ENCODE results near the gene PPA2. TPM values are rescaled to one million over a fixed set of nuclear protein-coding genes. Genes with fewer than 3 reads are reported as not detected.
A peak's percentile ranks its signal among the peaks of the same experiment; 100 is the strongest.

Gene PPA2
- total RNA-seq, 2 donors from 2014 or later = 57.4 to 279 TPM

DNA sequence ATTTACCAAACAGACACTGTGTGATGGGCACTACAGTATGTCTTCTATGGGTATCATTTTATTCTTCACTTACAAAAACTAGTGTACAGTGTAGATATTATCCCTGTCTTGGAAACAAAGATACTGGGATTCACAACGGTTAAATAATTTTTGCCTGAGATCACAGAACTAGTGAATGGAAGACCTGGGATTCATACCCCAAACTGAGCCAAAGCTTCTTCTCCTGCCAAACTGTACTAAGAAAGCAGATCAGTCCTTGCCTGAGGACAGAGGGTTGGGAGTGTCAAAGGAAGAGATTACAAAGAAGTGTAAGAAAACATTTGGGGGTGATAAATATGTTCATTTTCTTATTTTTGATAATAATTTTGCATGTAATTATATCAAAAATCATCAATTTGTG is 43.1 kb downstream of the PPA2 start:
- 39 to 55% methylated on average over 1 of the region's 1 CpG for WGBS, 2 donors
- ATAC-seq = no peak
- peaks cover 0 to 5% of the 10 kb centered on the region in 2 donors for H3K36me3 ChIP-seq (replicated peaks in 1 of 2; ENCODE audit: insufficient read depth in 1 of 2, low read depth in 2 of 2)
- H3K4me1 ChIP-seq = no peaks in the 10 kb centered on the region
- H3K4me3 ChIP-seq = no peak overlapping the region
- no peaks in the 10 kb centered on the region for H3K9me3 ChIP-seq
- TF ChIP-seq, protein P1, sequence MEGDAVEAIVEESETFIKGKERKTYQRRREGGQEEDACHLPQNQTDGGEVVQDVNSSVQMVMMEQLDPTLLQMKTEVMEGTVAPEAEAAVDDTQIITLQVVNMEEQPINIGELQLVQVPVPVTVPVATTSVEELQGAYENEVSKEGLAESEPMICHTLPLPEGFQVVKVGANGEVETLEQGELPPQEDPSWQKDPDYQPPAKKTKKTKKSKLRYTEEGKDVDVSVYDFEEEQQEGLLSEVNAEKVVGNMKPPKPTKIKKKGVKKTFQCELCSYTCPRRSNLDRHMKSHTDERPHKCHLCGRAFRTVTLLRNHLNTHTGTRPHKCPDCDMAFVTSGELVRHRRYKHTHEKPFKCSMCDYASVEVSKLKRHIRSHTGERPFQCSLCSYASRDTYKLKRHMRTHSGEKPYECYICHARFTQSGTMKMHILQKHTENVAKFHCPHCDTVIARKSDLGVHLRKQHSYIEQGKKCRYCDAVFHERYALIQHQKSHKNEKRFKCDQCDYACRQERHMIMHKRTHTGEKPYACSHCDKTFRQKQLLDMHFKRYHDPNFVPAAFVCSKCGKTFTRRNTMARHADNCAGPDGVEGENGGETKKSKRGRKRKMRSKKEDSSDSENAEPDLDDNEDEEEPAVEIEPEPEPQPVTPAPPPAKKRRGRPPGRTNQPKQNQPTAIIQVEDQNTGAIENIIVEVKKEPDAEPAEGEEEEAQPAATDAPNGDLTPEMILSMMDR (IDR thresholded peaks at IDR 0.05) = no peak
- no peak for TF ChIP-seq POLR2A (IDR thresholded peaks at IDR 0.05)
- no peaks in the 10 kb centered on the region for H3K27me3 ChIP-seq
- intact Hi-C loops (cut with DNase I) = no loop called here
- H3K27ac ChIP-seq = no peak overlapping the region
- no peak for DNase-seq

DNA sequence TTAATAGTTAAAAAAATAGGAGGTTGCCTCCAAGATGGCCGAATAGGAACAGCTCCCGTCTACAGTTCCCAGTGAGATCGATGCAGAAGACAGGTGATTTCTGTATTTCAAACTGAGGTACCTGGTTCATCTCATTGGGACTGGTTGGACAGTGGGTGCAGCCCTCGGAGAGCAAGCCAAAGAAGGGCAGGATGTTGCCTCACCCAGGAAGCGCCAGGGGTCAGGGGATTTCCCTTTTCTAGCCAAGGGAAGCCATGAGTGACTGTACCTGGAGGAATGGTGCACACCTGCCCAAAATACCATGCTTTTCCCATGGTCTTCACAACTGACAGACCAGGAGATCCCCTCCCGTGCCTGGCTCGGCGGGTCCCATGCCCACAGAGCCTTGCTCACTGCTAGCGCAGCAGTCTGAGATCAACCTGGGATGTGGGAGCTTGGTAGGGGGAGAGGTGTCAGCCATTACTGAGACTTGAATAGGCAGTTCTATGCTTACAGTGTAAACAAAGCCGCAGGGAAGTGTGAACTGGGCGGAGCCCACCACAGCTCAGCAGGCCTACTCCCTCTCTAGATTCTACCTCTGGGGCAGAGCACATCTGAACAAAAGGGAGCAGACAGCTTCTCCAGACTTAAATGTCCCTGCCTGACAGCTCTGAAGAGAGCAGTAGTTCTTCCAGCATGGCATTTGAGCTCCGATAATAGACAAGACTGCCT is 47.5 kb downstream of the PPA2 start:
- no peaks in the 10 kb centered on the region for H3K27me3 ChIP-seq
- H3K4me1 ChIP-seq = no peaks in the 10 kb centered on the region
- intact Hi-C loops (cut with DNase I) = no loop called here
- DNase-seq (no peak), ATAC-seq (no peak)
- no peak overlapping the region for H3K27ac ChIP-seq
- TF ChIP-seq POLR2A (IDR thresholded peaks at IDR 0.05) = no peak
- TF ChIP-seq, protein P1 (IDR thresholded peaks at IDR 0.05) = no peak
- no peaks in the 10 kb centered on the region for H3K9me3 ChIP-seq
- H3K36me3 ChIP-seq (replicated peaks in 1 of 2; ENCODE audit: insufficient read depth in 1 of 2, low read depth in 2 of 2) = peaks cover 0 to 2% of the 10 kb centered on the region in 2 donors
- WGBS, 2 donors = 88 to 95% methylated on average over 10 to 12 of the region's 12 CpGs
- no peak overlapping the region for H3K4me3 ChIP-seq

DNA sequence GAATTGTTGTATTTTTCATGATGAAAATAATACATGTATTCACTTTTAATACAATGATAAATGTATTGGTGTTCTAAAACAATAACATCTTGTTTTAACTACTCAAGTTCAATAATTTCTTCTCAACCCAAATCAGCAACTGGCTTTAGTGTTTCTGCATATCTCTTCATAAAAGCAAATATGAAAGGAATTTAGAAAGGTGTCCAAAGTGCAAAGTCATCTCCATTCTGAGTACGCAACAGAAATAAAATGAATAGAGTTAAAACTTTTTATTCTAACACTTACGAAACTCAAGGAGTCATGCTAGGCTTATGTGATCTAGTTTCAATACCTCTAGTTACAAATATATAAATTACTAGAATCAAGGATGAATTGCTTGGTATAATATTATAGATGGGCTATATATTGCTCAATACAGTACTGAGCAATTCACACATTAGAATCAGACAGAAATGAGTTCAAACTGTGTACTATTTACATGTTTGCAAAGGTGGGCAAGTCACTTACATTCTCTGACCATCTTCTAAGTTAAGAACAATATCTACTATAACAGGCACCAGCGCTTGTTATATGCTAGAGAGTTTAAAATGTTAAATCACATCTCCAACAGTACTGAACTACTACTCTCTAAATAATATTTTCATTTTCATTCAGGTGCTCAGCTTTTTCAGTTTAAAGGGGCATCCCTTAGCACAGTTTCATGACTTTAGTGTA is 51.5 kb downstream of the PPA2 start:
- Histone ChIP-seq H3K27ac (no peak overlapping the region), H3K9me3 (no peaks in the 10 kb centered on the region), H3K27me3 (no peaks in the 10 kb centered on the region), H3K4me1 (no peaks in the 10 kb centered on the region), H3K4me3 (no peak overlapping the region), H3K36me3 (replicated peaks in 1 of 2; ENCODE audit: insufficient read depth in 1 of 2, low read depth in 2 of 2) (no peaks in the 10 kb centered on the region)
- ATAC-seq = no peak
- no peak for DNase-seq
- 64 to 85% methylated on average over 3 of the region's 3 CpGs for WGBS, 2 donors
- TF ChIP-seq, protein P1 (IDR thresholded peaks at IDR 0.05) = no peak
- no peak for TF ChIP-seq POLR2A (IDR thresholded peaks at IDR 0.05)
- intact Hi-C loops (cut with DNase I) = no loop called here

DNA sequence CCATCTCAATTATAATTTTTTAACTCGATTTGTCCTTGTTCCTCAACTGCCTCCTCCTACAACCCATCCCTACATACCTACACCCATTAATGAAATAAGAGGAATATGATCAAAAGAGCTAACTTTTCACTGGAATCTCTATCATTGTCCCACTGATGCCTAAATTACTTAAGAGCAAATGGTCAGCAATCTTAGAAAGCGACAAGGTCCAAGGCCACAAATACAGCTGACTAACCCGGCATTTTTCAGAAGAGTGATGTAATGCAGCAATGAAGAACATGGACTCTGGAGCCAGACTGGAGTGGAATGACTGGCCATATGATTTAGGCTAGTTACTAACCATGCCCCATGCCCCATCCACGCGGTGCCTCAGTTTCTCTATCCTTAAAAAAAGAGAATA is 56.2 kb downstream of the PPA2 start:
- DNase-seq = peak in 2 of 4 donors; percentile 25 to 30
- intact Hi-C loops (cut with DNase I) = no loop called here
- Histone ChIP-seq H3K4me3 (no peak overlapping the region), H3K27me3 (no peaks in the 10 kb centered on the region), H3K4me1 (no peaks in the 10 kb centered on the region), H3K36me3 (replicated peaks in 1 of 2; ENCODE audit: insufficient read depth in 1 of 2, low read depth in 2 of 2) (peaks cover 0 to 3% of the 10 kb centered on the region in 2 donors), H3K27ac (no peak overlapping the region), H3K9me3 (no peaks in the 10 kb centered on the region)
- ATAC-seq = peak; percentile 78
- 69 to 70% methylated on average over 5 of the region's 5 CpGs for WGBS, 2 donors
- TF ChIP-seq, protein P1 (IDR thresholded peaks at IDR 0.05) = no peak
- TF ChIP-seq POLR2A (IDR thresholded peaks at IDR 0.05) = no peak
